Stomach smooth muscle (tissue), 2 donors: ENCODE data around the gene KCNAB1.

Experiments
- H3K27ac ChIP-seq: one replicate; pipeline ENCODE4 v1.7.0; 2013; ENCODE audit warnings: mild to moderate bottlenecking, low read length, inconsistent platforms
- H3K27me3 ChIP-seq, 2 donors: one replicate each; pipeline ENCODE4 v1.7.0; 2013; ENCODE audit warnings: low read length in 2 of 2; ENCODE audit not compliant: insufficient read depth in 2 of 2, control insufficient read depth in 1 of 2
- H3K36me3 ChIP-seq, 2 donors: one replicate each; pipeline ENCODE4 v1.7.0; 2013; ENCODE audit warnings: low read length in 2 of 2; ENCODE audit not compliant: control insufficient read depth in 2 of 2, insufficient read depth in 2 of 2
- H3K4me1 ChIP-seq: one replicate; pipeline ENCODE4 v1.7.0; 2013; ENCODE audit warnings: low read length; ENCODE audit not compliant: control insufficient read depth, insufficient read depth
- H3K4me3 ChIP-seq, 2 donors: one replicate each; pipeline ENCODE4 v1.7.0; 2013; ENCODE audit warnings: low read length in 2 of 2
- H3K9ac ChIP-seq, 2 donors: one replicate each; pipeline ENCODE4 v1.7.0; 2013; ENCODE audit warnings: low read length in 2 of 2, mild to moderate bottlenecking in 1 of 2
- H3K9me3 ChIP-seq, 2 donors: one replicate each; pipeline ENCODE4 v1.7.0; 2013; ENCODE audit warnings: low read length in 2 of 2; ENCODE audit not compliant: control insufficient read depth in 2 of 2
- donor health status: healthy.
- donor health status: Pancreatic carcinoma.

Gene KCNAB1

GRCh38 chr3:156349111-156349510 lies 228.7 kb downstream of the KCNAB1 start:
- no peak overlapping the region for H3K27ac ChIP-seq
- no peak overlapping the region for H3K4me3 ChIP-seq

GRCh38 chr3:156349978-156350377 lies 229.6 kb downstream of the KCNAB1 start:
- no peak overlapping the region for H3K27ac ChIP-seq
- no peaks in the 10 kb centered on the region for H3K27me3 ChIP-seq
- H3K9ac ChIP-seq: no peak overlapping the region
- no peaks in the 10 kb centered on the region for H3K36me3 ChIP-seq
- H3K4me3 ChIP-seq: no peak overlapping the region
- H3K4me1 ChIP-seq: no peaks in the 10 kb centered on the region
- H3K9me3 ChIP-seq: no peaks in the 10 kb centered on the region

More at GRCh38 chr3:156349111-156349510, 228.7 kb downstream of the KCNAB1 start:
- Histone ChIP-seq H3K9ac (no peak overlapping the region), H3K36me3 (no peaks in the 10 kb centered on the region), H3K27me3 (no peaks in the 10 kb centered on the region), H3K4me1 (no peaks in the 10 kb centered on the region), H3K9me3 (no peaks in the 10 kb centered on the region)

- no peaks in the 10 kb centered on the region for H3K9me3 ChIP-seq
Observed at GRCh38 chr3:156350781-156351180, 230.4 kb downstream of the KCNAB1 start.

GRCh38 chr3:156351783-156352182 lies 231.4 kb downstream of the KCNAB1 start:
- Histone ChIP-seq H3K27ac (no peak overlapping the region), H3K9ac (no peak overlapping the region), H3K4me3 (no peak overlapping the region), H3K27me3 (no peaks in the 10 kb centered on the region), H3K9me3 (no peaks in the 10 kb centered on the region), H3K4me1 (no peaks in the 10 kb centered on the region), H3K36me3 (no peaks in the 10 kb centered on the region)

More at GRCh38 chr3:156350781-156351180, 230.4 kb downstream of the KCNAB1 start:
- H3K4me3 ChIP-seq: no peak overlapping the region
- H3K27me3 ChIP-seq: no peaks in the 10 kb centered on the region
- H3K36me3 ChIP-seq: no peaks in the 10 kb centered on the region
- no peak overlapping the region for H3K9ac ChIP-seq
- H3K27ac ChIP-seq: no peak overlapping the region
- no peaks in the 10 kb centered on the region for H3K4me1 ChIP-seq

- no peak overlapping the region for H3K9ac ChIP-seq
- H3K4me1 ChIP-seq: no peaks in the 10 kb centered on the region
- H3K4me3 ChIP-seq: no peak overlapping the region
- H3K36me3 ChIP-seq: no peaks in the 10 kb centered on the region
- no peaks in the 10 kb centered on the region for H3K27me3 ChIP-seq
- H3K27ac ChIP-seq: no peak overlapping the region
- no peaks in the 10 kb centered on the region for H3K9me3 ChIP-seq
Observed at GRCh38 chr3:156352728-156353127, 232.3 kb downstream of the KCNAB1 start.

- Histone ChIP-seq H3K27ac (no peak overlapping the region), H3K4me1 (no peaks in the 10 kb centered on the region), H3K36me3 (no peaks in the 10 kb centered on the region), H3K27me3 (no peaks in the 10 kb centered on the region), H3K4me3 (no peak overlapping the region), H3K9me3 (no peaks in the 10 kb centered on the region), H3K9ac (no peak overlapping the region)
Observed at GRCh38 chr3:156353563-156353962, 233.2 kb downstream of the KCNAB1 start.

GRCh38 chr3:156356537-156357363 lies 236.4 kb downstream of the KCNAB1 start:
- no peaks in the 10 kb centered on the region for H3K4me1 ChIP-seq
- H3K27ac ChIP-seq: no peak overlapping the region
- no peak overlapping the region for H3K4me3 ChIP-seq
- no peaks in the 10 kb centered on the region for H3K36me3 ChIP-seq
- no peak overlapping the region for H3K9ac ChIP-seq
- H3K27me3 ChIP-seq: no peaks in the 10 kb centered on the region
- H3K9me3 ChIP-seq: no peaks in the 10 kb centered on the region

- H3K4me3 ChIP-seq: no peak overlapping the region
- H3K9ac ChIP-seq: no peak overlapping the region
- no peaks in the 10 kb centered on the region for H3K9me3 ChIP-seq
- no peaks in the 10 kb centered on the region for H3K36me3 ChIP-seq
- no peaks in the 10 kb centered on the region for H3K27me3 ChIP-seq
- H3K4me1 ChIP-seq: no peaks in the 10 kb centered on the region
- no peak overlapping the region for H3K27ac ChIP-seq
Observed at GRCh38 chr3:156358232-156358631, 237.9 kb downstream of the KCNAB1 start.

GRCh38 chr3:156359368-156359767 lies 239.0 kb downstream of the KCNAB1 start:
- no peak overlapping the region for H3K9ac ChIP-seq
- H3K9me3 ChIP-seq: no peaks in the 10 kb centered on the region
- H3K27ac ChIP-seq: no peak overlapping the region
- H3K36me3 ChIP-seq: no peaks in the 10 kb centered on the region
- H3K4me3 ChIP-seq: no peak overlapping the region
- H3K27me3 ChIP-seq: no peaks in the 10 kb centered on the region
- H3K4me1 ChIP-seq: no peaks in the 10 kb centered on the region

GRCh38 chr3:156360083-156360482 lies 239.7 kb downstream of the KCNAB1 start:
- Histone ChIP-seq H3K36me3 (no peaks in the 10 kb centered on the region), H3K9ac (no peak overlapping the region), H3K9me3 (no peaks in the 10 kb centered on the region), H3K4me3 (no peak overlapping the region), H3K27me3 (no peaks in the 10 kb centered on the region), H3K27ac (no peak overlapping the region), H3K4me1 (no peaks in the 10 kb centered on the region)

- no peak overlapping the region for H3K27ac ChIP-seq
- no peaks in the 10 kb centered on the region for H3K9me3 ChIP-seq
- no peak overlapping the region for H3K4me3 ChIP-seq
- no peaks in the 10 kb centered on the region for H3K4me1 ChIP-seq
- no peaks in the 10 kb centered on the region for H3K27me3 ChIP-seq
- H3K36me3 ChIP-seq: no peaks in the 10 kb centered on the region
- H3K9ac ChIP-seq: no peak overlapping the region
Observed at GRCh38 chr3:156360963-156361362, 240.6 kb downstream of the KCNAB1 start.
